AG09309 (cell line): ENCODE results near the gene MBD3L5.

Experiments used
- DNase-seq: peaks from one replicate; pipeline ENCODE4 v3.0.0-alpha.2; 2010; ENCODE audit warnings: low read depth
- H3K4me3 ChIP-seq: 2 replicates; pipeline ENCODE4 v1.5.1; 2011; ENCODE audit warnings: mild to moderate bottlenecking, low read depth, low read length, moderate library complexity; ENCODE audit not compliant: control insufficient read depth
- TF ChIP-seq, protein P1 (sequence below): IDR thresholded peaks from 2 replicates; pipeline ENCODE4 v1.5.1; 2011; ENCODE audit warnings: mild to moderate bottlenecking, low read depth, low read length, inconsistent platforms; ENCODE audit not compliant: insufficient read depth, control insufficient read depth; ENCODE audit errors: missing control alignments

Gene MBD3L5

DNA sequence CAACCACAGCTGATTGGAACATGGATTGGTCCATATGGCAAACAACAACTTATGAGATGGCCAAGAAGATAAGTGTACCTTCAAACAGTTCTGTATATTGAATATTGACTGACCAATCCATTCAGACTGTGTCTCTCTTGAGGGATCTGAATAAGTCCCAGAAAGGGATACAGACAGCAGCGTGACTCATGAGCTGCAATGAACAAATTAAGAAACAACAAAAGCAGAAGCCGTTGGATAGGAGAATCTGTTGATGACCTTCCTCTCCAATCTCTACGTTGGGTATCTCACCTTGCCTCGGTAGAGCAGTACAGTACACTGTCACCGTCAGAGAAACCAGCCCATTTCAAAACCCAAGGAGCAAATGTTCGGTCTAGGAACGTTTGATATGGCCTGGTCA is 30.4 kb upstream of the MBD3L5 start:
- H3K4me3 ChIP-seq, result no peak overlapping the region
- TF ChIP-seq, protein P1, sequence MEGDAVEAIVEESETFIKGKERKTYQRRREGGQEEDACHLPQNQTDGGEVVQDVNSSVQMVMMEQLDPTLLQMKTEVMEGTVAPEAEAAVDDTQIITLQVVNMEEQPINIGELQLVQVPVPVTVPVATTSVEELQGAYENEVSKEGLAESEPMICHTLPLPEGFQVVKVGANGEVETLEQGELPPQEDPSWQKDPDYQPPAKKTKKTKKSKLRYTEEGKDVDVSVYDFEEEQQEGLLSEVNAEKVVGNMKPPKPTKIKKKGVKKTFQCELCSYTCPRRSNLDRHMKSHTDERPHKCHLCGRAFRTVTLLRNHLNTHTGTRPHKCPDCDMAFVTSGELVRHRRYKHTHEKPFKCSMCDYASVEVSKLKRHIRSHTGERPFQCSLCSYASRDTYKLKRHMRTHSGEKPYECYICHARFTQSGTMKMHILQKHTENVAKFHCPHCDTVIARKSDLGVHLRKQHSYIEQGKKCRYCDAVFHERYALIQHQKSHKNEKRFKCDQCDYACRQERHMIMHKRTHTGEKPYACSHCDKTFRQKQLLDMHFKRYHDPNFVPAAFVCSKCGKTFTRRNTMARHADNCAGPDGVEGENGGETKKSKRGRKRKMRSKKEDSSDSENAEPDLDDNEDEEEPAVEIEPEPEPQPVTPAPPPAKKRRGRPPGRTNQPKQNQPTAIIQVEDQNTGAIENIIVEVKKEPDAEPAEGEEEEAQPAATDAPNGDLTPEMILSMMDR, result no peak
- no peak for DNase-seq

DNA sequence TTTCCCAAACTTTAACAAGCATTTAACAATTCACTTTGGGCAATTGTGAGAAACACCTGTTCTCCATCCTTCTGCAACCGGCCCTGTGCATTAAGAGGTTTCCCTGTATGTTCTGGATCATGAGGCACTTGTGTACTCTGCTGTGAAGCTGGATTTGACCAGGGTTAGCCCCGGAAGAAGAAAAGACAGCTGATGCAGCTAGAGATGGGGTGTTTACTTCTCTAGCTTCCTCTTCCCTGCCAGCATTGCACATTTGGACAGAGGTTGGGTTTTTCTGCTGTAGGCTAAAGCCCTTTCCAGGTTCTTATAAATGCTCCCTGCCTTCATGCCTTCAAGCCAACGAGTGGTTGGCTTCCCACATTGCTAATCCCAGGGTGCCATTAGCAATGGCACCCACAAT is 30.0 kb upstream of the MBD3L5 start:
- TF ChIP-seq, protein P1, result no peak
- H3K4me3 ChIP-seq, result no peak overlapping the region
- no peak for DNase-seq

DNA sequence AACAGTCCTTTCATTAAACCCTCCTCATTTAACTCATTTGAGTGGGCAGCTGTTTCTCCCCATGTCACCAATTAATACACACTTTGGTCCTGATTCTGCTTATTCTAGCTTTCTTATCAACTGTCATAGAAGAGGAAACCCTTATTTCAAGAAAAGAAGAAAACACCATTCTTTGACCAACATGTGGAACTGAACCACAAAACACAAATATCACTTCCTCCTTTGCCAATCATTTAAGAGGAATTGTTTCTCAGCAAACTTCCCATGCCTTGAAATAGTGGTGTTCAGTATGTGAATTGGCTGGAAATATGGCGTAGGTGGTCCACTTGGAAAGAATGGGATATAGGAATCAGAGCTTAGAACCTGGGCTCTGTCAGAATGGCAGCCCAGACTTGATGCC is 29.6 kb upstream of the MBD3L5 start:
- TF ChIP-seq, protein P1, result no peak
- no peak for DNase-seq
- H3K4me3 ChIP-seq, result no peak overlapping the region

GRCh38 chr19:7004313-7004931 is 26.0 kb upstream of the MBD3L5 start:
- DNase-seq, result no peak
- TF ChIP-seq, protein P1, result no peak
- H3K4me3 ChIP-seq, result no peak overlapping the region

- TF ChIP-seq, protein P1, result no peak
- H3K4me3 ChIP-seq, result no peak overlapping the region
- no peak for DNase-seq
Measured at GRCh38 chr19:7006135-7006704, 24.2 kb upstream of the MBD3L5 start.

GRCh38 chr19:7007859-7008258 is 22.5 kb upstream of the MBD3L5 start:
- TF ChIP-seq, protein P1, result no peak
- H3K4me3 ChIP-seq, result no peak overlapping the region
- DNase-seq, result no peak
